ENCODE results near the gene PRLHR.

PRLHR gene

GRCh38 chr10:118563373-118563890 is 32.0 kb downstream of the PRLHR start:
- no peak for DNase-seq (ENCODE audit: low spot score)

GRCh38 chr10:118562851-118563250 is 32.6 kb downstream of the PRLHR start:
- DNase-seq (ENCODE audit: low spot score): no peak

GRCh38 chr10:118557946-118558345 is 37.5 kb downstream of the PRLHR start:
- no peak for DNase-seq (ENCODE audit: low spot score)

GRCh38 chr10:118551535-118552100 is 43.8 kb downstream of the PRLHR start:
- DNase-seq (ENCODE audit: low spot score): no peak

- no peak for DNase-seq (ENCODE audit: low spot score)
These were observed 48.2 kb downstream of the PRLHR start for GRCh38 chr10:118547282-118547681.

- no peak for DNase-seq (ENCODE audit: low spot score)
These were observed 49.0 kb downstream of the PRLHR start for GRCh38 chr10:118546479-118546878.

GRCh38 chr10:118545381-118545780 is 50.1 kb downstream of the PRLHR start:
- no peak for DNase-seq (ENCODE audit: low spot score)

- no peak for DNase-seq (ENCODE audit: low spot score)
These were observed 51.0 kb downstream of the PRLHR start for GRCh38 chr10:118544401-118544948.

- DNase-seq (ENCODE audit: low spot score): peak; percentile 62
These were observed 51.6 kb downstream of the PRLHR start for GRCh38 chr10:118543714-118544400.

GRCh38 chr10:118542745-118543144 is 52.7 kb downstream of the PRLHR start:
- DNase-seq (ENCODE audit: low spot score): no peak

GRCh38 chr10:118542205-118542604 is 53.2 kb downstream of the PRLHR start:
- no peak for DNase-seq (ENCODE audit: low spot score)

GRCh38 chr10:118541718-118542117 is 53.7 kb downstream of the PRLHR start:
- DNase-seq (ENCODE audit: low spot score): no peak

All from ecto neural progenitor cell (in vitro differentiated cells).